ENCODE measurements around the gene ATP6V0A4.

Gene ATP6V0A4

DNA sequence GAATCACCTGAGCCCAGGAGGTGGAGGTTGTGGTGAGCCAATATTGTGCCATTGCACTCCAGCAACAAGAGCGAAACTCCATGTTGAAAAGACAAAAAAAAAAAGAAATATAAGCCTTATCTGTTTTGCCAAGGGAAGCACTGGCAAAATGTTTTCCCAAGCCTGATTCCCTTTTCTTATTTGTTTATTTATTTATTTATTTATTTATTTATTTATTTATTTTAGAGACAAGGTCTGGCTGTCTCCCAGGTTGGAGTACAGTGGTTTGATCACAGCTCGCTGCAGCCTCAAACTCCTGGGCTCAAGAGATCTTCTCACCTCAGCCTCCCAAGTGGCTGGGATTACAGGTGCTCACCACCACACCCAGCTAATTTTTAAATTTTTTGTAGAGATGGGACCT lies 141.0 kb downstream of the ATP6V0A4 start:
- DNase-seq = no peak

Measured in NCI-H774 (cell line).